Measurements from ENCODE around the gene ANP32A.
A peak's percentile ranks its signal among the peaks of the same experiment; 100 is the strongest.

The ANP32A gene

DNA sequence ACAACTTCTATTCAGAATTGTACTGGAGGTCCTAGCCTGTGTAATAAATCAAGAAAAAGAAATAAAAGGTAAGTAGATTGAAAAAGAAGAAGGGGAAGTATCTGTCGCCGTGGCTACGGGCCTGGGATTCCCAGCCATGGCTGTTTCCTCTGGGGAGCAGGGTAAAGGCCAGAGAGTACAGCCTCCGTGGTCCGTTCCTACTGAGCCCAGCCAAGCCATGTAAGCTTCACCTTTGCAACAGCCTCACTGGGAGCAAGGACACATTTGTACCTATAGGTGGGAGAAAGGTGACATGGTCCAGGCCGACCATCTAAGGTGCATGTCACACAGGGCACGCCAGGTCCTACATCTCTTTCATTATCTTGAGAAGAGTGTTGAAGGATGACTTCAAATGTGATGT, 71.3 kb downstream of the ANP32A start:
- no peak for DNase-seq (ENCODE audit: low spot score)
- H3K4me1 ChIP-seq (ENCODE audit: insufficient read depth, poor library complexity, severe bottlenecking), result no peaks in the 10 kb centered on the region
- H3K27ac ChIP-seq (ENCODE audit: poor library complexity, severe bottlenecking), result no peak overlapping the region
- no peak for ATAC-seq (ENCODE audit: low read depth)
- H3K27me3 ChIP-seq (ENCODE audit: insufficient read depth, poor library complexity, severe bottlenecking), result peaks cover 1% of the 10 kb centered on the region
- TF ChIP-seq, protein P1, sequence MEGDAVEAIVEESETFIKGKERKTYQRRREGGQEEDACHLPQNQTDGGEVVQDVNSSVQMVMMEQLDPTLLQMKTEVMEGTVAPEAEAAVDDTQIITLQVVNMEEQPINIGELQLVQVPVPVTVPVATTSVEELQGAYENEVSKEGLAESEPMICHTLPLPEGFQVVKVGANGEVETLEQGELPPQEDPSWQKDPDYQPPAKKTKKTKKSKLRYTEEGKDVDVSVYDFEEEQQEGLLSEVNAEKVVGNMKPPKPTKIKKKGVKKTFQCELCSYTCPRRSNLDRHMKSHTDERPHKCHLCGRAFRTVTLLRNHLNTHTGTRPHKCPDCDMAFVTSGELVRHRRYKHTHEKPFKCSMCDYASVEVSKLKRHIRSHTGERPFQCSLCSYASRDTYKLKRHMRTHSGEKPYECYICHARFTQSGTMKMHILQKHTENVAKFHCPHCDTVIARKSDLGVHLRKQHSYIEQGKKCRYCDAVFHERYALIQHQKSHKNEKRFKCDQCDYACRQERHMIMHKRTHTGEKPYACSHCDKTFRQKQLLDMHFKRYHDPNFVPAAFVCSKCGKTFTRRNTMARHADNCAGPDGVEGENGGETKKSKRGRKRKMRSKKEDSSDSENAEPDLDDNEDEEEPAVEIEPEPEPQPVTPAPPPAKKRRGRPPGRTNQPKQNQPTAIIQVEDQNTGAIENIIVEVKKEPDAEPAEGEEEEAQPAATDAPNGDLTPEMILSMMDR (IDR thresholded peaks at IDR 0.05; ENCODE audit: poor library complexity, severe bottlenecking), result no peak
- no peak overlapping the region for H3K4me3 ChIP-seq (ENCODE audit: severe bottlenecking)
- no peaks in the 10 kb centered on the region; the same call in 1 of the 2 replicates for H3K36me3 ChIP-seq (ENCODE audit: low read depth)
- no peaks in the 10 kb centered on the region for H3K9me3 ChIP-seq (ENCODE audit: severe bottlenecking)

DNA sequence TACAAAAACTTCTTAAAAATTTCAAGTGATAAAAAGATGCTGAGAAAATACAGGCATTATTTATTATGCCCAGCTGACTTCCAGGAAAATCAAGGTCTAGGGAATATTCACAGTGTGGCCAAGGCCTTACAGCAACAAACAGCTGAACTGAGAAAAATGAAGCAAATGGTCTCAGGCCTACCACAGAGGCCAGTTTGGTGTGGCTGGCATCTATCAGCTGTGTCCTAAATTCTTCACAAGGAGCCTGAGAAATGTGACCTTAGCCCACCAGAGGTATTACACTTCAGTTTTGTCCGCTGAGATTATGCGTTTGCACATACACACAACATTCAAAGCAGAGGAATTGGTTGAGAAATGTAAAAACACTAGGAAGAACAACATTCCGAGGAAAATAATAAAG, 77.4 kb downstream of the ANP32A start:
- Histone ChIP-seq H3K27me3 (ENCODE audit: insufficient read depth, poor library complexity, severe bottlenecking) (peaks cover 5% of the 10 kb centered on the region), H3K4me3 (ENCODE audit: severe bottlenecking) (no peak overlapping the region), H3K27ac (ENCODE audit: poor library complexity, severe bottlenecking) (no peak overlapping the region), H3K4me1 (ENCODE audit: insufficient read depth, poor library complexity, severe bottlenecking) (no peaks in the 10 kb centered on the region), H3K9me3 (ENCODE audit: severe bottlenecking) (no peaks in the 10 kb centered on the region), H3K36me3 (ENCODE audit: low read depth) (no peaks in the 10 kb centered on the region; the same call in 1 of the 2 replicates)
- TF ChIP-seq, protein P1 (IDR thresholded peaks at IDR 0.05; ENCODE audit: poor library complexity, severe bottlenecking), result no peak
- ATAC-seq (ENCODE audit: low read depth) (no peak), DNase-seq (ENCODE audit: low spot score) (no peak)

DNA sequence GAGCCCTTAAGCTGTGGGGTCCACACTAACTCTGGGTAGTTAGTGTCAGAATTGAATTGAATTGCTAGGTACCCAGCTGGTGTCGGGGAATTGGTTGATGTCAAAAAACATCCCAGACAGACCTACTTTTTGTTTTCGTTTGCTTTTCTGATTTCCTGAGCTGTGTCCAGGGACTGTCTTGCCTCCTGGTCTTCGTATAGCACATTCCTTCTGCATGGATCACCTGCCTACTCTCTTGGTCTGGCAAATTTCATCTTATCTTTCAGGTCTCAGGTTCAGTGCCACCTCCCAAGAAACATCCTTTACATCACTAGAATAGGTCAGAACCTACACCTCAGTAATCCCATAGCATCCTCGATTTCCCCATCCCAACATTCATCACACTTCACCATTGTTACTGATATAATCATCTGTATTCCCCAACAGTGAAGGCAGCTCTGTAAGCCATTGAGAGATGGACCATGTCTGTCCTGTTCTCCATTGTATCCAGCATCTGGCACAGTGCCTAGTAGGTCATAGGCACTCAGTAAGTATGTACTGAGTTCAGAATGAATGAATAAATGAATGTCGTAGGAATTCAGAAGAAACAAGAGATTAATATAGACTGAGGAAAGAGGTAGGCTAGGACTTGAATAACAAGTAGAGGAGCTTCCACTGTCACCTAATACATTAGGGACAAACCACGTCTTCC, 81.2 kb downstream of the ANP32A start:
- H3K9me3 ChIP-seq (ENCODE audit: severe bottlenecking), result no peaks in the 10 kb centered on the region
- TF ChIP-seq, protein P1 (IDR thresholded peaks at IDR 0.05; ENCODE audit: poor library complexity, severe bottlenecking), result no peak

DNA sequence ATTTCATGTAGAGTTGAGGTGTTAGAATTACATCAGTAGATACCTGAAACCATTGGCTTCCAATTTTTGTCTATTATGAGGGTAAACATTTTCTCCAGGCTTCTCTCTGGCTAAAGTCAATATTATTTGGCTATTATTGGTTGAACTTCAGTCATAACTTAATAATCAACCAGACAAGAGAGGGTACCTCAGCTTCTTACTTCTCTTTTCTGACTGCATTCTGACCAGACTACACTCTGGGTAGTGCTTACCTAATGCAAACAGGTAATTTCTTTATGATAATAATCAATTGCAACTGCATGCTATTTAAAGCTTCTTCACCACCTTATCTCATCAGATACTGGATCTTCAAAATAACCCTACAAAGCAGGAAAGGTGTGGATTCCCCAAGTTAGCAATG, 85.1 kb downstream of the ANP32A start:
- no peaks in the 10 kb centered on the region for H3K9me3 ChIP-seq (ENCODE audit: severe bottlenecking)
- H3K27me3 ChIP-seq (ENCODE audit: insufficient read depth, poor library complexity, severe bottlenecking), result no peaks in the 10 kb centered on the region
- H3K4me1 ChIP-seq (ENCODE audit: insufficient read depth, poor library complexity, severe bottlenecking), result no peaks in the 10 kb centered on the region
- H3K27ac ChIP-seq (ENCODE audit: poor library complexity, severe bottlenecking), result no peak overlapping the region
- H3K36me3 ChIP-seq (ENCODE audit: low read depth), result no peaks in the 10 kb centered on the region
- TF ChIP-seq, protein P1 (IDR thresholded peaks at IDR 0.05; ENCODE audit: poor library complexity, severe bottlenecking), result no peak
- no peak overlapping the region for H3K4me3 ChIP-seq (ENCODE audit: severe bottlenecking)
- ATAC-seq (ENCODE audit: low read depth) (no peak), DNase-seq (ENCODE audit: low spot score) (no peak)

More for the DNA sequence above, 81.2 kb downstream of the ANP32A start:
- Histone ChIP-seq H3K27ac (ENCODE audit: poor library complexity, severe bottlenecking) (no peak overlapping the region), H3K4me1 (ENCODE audit: insufficient read depth, poor library complexity, severe bottlenecking) (no peaks in the 10 kb centered on the region), H3K36me3 (ENCODE audit: low read depth) (no peaks in the 10 kb centered on the region; the same call in 1 of the 2 replicates), H3K4me3 (ENCODE audit: severe bottlenecking) (no peak overlapping the region), H3K27me3 (ENCODE audit: insufficient read depth, poor library complexity, severe bottlenecking) (peaks cover 5% of the 10 kb centered on the region)
- ATAC-seq (ENCODE audit: low read depth) (peak; percentile 60), DNase-seq (ENCODE audit: low spot score) (no peak)

DNA sequence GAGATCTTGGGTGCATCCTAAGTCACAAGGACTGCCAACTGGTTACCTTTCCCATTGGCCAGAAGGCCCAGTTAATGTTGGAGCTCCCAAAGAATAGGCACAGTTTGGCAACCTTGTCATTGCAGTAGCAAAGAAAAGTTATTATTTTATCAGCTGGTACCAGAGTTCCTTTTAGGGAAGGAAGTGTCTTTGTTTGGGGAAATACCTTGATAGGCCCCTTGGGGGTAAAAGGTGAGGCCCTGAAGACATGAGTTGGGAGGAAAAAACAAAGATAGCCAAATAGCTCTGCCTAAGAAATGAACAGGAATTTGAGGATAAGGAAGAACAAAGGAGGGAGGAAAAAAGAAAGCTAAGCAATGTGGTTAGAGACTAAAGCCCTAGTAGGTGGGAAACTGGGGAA, 85.8 kb downstream of the ANP32A start:
- no peaks in the 10 kb centered on the region for H3K36me3 ChIP-seq (ENCODE audit: low read depth)
- TF ChIP-seq, protein P1 (IDR thresholded peaks at IDR 0.05; ENCODE audit: poor library complexity, severe bottlenecking), result no peak
- no peaks in the 10 kb centered on the region for H3K4me1 ChIP-seq (ENCODE audit: insufficient read depth, poor library complexity, severe bottlenecking)
- no peak overlapping the region for H3K4me3 ChIP-seq (ENCODE audit: severe bottlenecking)
- no peaks in the 10 kb centered on the region for H3K9me3 ChIP-seq (ENCODE audit: severe bottlenecking)
- no peak for DNase-seq (ENCODE audit: low spot score)
- no peaks in the 10 kb centered on the region for H3K27me3 ChIP-seq (ENCODE audit: insufficient read depth, poor library complexity, severe bottlenecking)
- no peak for ATAC-seq (ENCODE audit: low read depth)
- no peak overlapping the region for H3K27ac ChIP-seq (ENCODE audit: poor library complexity, severe bottlenecking)

All from RWPE2 (cell line).